Testis (tissue), 2 donors: Measurements from ENCODE around the gene SDF2L1.

ENCODE experiments used
- POLR2A ChIP-seq: fragments of 450-650 bp; IDR thresholded peaks from one replicate; pipeline ENCODE4 v1.6.1; 2017; ENCODE audit warnings: antibody characterized with exemption, mild to moderate bottlenecking, moderate library complexity
- TF ChIP-seq, protein P1 (sequence below), 3 experiments: fragments of 450-650 bp in 2 of 3; fragments of 200-600 bp in 1 of 3; sonication (generic) in 1 of 3; IDR thresholded peaks; one replicate each; pipeline ENCODE4 v1.5.1; 2016 to 2019; ENCODE audit warnings: antibody characterized with exemption in 3 of 3, mild to moderate bottlenecking in 2 of 3, moderate library complexity in 1 of 3

DNA sequence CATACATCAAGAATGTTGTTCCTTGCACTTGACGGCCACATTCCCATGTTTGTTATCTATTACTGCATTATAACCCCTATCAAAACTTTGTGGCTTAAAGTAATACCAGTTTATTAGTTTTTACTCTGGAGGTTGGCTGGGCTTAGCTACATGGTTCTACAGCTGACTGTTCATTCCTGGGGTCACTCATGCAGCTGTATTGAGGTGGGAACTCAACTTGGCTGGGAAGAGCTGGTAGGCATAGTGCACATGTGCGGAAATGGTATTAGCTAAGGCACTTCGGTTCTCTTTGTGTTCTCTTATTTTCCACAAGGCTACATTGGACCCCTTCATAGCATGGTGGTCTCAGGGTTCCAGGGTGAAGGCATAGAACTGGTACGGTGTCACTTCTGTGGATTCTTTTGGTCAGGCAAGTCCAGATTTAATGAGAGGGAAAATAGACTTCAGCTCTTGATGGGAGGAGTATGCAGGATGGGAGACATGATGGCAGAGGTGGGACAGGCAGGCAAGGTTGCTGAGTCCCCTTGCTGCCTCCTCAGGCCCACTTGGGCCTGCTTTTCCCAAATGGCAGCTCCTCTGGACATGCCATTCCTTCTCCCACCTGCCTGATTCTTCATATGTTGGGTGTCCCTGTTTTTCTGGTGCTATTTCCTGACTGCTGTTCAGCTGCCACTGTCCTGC, 28.4 kb upstream of the SDF2L1 start:
- TF ChIP-seq, protein P1, sequence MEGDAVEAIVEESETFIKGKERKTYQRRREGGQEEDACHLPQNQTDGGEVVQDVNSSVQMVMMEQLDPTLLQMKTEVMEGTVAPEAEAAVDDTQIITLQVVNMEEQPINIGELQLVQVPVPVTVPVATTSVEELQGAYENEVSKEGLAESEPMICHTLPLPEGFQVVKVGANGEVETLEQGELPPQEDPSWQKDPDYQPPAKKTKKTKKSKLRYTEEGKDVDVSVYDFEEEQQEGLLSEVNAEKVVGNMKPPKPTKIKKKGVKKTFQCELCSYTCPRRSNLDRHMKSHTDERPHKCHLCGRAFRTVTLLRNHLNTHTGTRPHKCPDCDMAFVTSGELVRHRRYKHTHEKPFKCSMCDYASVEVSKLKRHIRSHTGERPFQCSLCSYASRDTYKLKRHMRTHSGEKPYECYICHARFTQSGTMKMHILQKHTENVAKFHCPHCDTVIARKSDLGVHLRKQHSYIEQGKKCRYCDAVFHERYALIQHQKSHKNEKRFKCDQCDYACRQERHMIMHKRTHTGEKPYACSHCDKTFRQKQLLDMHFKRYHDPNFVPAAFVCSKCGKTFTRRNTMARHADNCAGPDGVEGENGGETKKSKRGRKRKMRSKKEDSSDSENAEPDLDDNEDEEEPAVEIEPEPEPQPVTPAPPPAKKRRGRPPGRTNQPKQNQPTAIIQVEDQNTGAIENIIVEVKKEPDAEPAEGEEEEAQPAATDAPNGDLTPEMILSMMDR (IDR thresholded peaks at IDR 0.05) = no peak
- no peak for TF ChIP-seq POLR2A
